ENCODE results near the gene LYRM4.
"Not testable (repeated sequence)": the region's sequence is repeated elsewhere in the genome, so short reads cannot be mapped to it uniquely, and the experiment has no call there.

The LYRM4 gene

GRCh38 chr6:5081182-5081581 is 179.6 kb downstream of the LYRM4 start:
- DNase-seq (ENCODE audit: low read depth), result no peak

DNA sequence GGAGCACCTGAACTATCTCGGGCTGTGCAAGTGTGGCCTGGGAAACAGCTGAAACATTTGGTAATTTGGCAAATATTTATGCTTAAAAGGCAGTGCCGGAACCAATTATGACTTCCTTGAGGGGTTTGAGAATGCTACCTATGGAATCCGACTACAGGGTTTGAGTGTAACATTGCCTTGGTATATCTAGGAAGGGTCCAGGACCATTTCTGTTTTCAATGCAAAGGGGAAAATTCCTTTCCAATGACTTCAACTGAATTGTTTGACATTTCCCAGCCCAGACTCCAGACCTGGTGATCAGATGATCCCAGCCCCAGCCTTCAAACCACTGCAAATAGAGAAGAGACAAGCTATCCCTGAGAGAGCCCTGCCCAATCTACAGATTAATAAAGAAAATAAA is 180.2 kb downstream of the LYRM4 start:
- DNase-seq (ENCODE audit: low read depth), result no peak

DNA sequence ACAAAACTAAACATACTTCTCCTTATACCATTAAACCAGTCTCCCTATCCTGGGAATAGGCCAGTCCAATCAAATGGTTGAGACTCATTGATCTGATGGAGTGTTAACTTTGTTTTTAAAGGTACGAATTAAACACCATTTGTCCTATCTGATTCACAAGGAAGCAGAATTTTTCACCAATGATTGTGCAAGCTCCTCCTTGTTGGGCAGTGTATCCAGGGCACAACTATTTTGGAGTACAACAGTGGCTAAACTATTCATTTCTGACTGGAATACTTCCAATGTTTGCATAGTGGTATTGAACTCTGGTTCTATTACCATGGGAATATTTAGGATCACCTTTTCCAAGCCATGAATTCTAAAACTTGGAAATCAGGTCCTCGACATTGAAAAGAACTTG is 181.1 kb downstream of the LYRM4 start:
- DNase-seq (ENCODE audit: low read depth), result no peak

DNA sequence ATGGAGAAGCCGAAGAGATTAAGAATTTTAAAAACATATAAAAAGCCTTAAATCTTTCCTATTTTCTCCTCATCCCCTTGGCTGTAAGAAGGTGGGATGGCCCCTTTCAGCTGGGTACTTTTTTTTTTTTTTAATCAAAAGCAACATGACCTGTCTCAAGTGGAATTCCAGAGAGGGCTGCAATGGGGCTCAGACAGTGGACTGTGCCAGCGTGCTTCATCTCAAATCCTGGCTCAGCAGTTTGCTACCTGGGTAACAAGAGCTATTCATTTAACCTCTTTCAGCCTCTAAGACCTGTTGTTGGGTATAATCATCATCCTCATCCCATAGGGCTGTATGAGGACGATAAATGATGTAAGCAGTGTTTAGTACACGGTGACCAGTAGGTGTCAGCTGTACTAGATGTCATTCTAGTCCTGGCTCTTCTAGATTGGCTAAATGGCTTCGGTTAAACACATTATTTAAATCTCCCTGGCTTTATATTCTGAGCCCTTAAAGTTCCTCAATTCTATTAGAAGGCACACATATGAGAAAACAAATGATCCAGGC is 182.6 kb downstream of the LYRM4 start:
- DNase-seq (ENCODE audit: low read depth), result no peak

- no peak for DNase-seq (ENCODE audit: low read depth)
These were observed 183.8 kb downstream of the LYRM4 start for GRCh38 chr6:5076931-5077330.

DNA sequence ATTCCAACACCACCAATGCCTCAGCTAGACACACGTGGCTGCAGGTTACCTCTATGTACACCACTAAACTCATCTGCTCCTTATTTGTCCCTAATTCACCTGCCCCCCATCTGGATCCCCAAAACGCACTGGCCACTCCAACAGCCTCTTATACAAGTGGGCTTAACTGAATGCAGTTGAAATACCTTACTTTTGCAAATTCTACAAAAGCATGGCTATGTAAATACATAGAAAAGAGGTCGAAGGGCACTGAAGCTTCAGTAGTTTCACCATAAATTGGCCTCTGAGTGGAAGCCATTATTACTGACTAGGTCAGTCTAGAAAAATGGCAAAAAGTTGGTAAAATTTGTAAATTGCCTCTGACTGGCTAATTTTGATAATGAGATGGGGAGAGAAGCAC is 186.8 kb downstream of the LYRM4 start:
- DNase-seq (ENCODE audit: low read depth), result no peak

DNA sequence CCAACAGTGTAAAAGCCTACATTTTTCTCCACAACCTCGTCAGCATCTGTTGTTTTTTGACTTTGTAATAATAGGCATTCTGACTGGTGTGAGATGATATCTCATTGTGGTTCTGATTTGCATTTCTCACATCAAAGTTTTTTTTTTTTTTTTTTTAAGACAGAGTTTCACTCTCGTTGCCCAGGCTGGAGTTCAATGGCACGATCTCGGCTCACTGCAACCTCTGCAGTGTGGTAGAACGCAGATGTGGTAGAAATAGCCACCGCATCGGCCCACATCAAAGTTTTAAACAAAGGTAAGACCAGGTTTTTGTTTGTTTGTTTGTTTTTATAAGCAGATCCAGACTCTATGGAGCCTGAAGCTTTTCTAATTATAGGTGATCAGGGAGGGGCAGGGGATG is 188.3 kb downstream of the LYRM4 start:
- no peak for DNase-seq (ENCODE audit: low read depth)

DNA sequence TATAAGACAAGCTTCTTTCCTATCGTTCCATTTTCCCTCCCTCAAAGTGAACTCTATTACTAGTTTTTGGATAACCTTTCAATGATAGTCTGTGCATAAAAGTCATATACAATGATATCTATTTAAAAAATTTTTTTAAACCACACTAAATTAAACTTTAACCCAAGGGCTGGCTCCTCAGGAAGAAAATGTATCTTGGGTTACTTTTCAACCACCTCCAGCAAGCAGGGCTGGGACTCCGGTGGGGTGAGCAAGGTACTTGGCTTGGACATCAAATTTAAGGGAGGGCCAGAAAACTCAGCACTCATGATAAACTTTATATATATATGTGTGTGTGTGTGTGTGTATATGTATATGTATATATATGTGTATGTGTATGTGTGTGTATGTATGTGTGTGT is 189.5 kb downstream of the LYRM4 start:
- no peak for DNase-seq (ENCODE audit: low read depth)

GRCh38 chr6:5068153-5068751 is 192.5 kb downstream of the LYRM4 start:
- no peak for DNase-seq (ENCODE audit: low read depth)

- DNase-seq (ENCODE audit: low read depth), result no peak
These were observed 193.4 kb downstream of the LYRM4 start for GRCh38 chr6:5067305-5067704.

DNA sequence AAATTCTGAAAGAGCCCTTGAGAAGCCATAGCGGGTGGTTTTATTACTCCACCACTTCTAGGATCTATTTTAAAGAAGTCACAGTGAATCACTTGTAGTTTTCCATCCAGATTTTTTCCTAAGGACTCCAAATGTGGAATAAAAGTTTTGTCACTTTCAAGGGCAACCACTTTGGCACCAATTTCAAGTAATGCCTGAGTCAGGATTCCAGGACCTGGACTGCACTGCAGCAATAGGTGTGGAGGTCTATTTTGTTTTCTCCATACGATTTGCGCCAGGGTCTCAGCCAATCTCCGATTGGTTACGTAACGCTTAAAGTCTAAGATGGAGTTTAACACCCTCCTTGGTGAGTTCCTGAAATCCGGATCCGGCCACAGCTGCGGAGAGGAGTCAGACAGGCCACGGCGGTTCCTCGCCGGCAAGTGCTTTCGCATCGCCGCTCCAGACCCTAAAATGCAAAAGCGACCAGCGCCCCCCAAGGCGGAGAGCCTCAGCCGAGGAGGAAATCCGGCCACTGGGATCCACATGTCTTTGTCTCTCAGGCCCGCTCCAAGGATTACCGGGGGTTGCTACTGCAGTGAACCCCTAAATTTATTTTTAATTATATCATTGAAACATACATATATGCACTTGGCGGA is 194.2 kb downstream of the LYRM4 start:
- DNase-seq (ENCODE audit: low read depth), result no peak

DNA sequence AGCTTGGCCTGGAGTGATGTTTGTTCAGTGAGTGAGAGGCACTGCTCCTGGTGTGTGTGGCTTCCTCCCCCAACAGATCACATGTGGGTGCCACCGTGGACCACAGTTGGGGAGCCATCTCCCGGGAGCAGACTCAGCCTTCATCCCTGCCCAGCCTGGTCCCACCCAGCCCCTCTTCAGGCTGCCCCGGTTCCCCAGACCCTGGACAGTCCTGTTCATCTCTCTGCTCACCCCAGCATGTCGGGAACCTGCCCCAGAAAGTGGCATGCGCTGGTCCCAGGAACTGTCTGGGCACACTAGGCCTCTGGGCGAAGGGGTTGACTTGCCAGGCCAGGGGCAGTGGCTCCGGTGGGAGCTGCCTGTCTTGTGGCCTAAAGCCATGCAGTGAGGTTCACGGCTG is 197.1 kb downstream of the LYRM4 start:
- no peak for DNase-seq (ENCODE audit: low read depth)

GRCh38 chr6:5061152-5061551 is 199.6 kb downstream of the LYRM4 start:
- DNase-seq (ENCODE audit: low read depth), result no peak

- DNase-seq (ENCODE audit: low read depth), result not testable (repeated sequence)
These were observed 200.3 kb downstream of the LYRM4 start for GRCh38 chr6:5060439-5060838.

- no peak for DNase-seq (ENCODE audit: low read depth)
These were observed 201.5 kb downstream of the LYRM4 start for GRCh38 chr6:5059036-5059896.

All from activated T-cell treated with anti-CD3 and anti-CD28 coated beads for 1 hour (primary cell).